Measurements from ENCODE around the gene GAS7. TPM values are rescaled to one million over a fixed set of nuclear protein-coding genes. Genes with fewer than 3 reads are reported as not detected.

The GAS7 gene
- total and polyA plus RNA-seq, 2 experiments from 2014 or later, result 1.9 to 10.7 TPM

- Histone ChIP-seq H3K27me3 (ENCODE audit: insufficient read depth) (no peaks in the 10 kb centered on the region), H3K4me1 (ENCODE audit: insufficient read depth) (no peaks in the 10 kb centered on the region), H3K79me2 (replicated peaks; ENCODE audit: insufficient read depth) (no peaks in the 10 kb centered on the region), H3K4me3 (no peak overlapping the region), H3K4me2 (no peak overlapping the region), H4K20me1 (replicated peaks; ENCODE audit: insufficient read depth) (no peaks in the 10 kb centered on the region), H3K36me3 (ENCODE audit: insufficient read depth) (no peaks in the 10 kb centered on the region), H3K27ac (ENCODE audit: low read depth) (no peak overlapping the region), H2AFZ (no peak overlapping the region), H3F3A (replicated peaks; ENCODE audit: low read depth) (no peaks in the 10 kb centered on the region), H3K9me2 (ENCODE audit: insufficient read depth) (no peaks in the 10 kb centered on the region)
- Mint-ChIP-seq H3K4me1 (no peaks in the 10 kb centered on the region), H3K27ac (no peak overlapping the region), H3K36me3 (ENCODE audit: low read depth) (no peaks in the 10 kb centered on the region), H3K9me3 (no peaks in the 10 kb centered on the region), H3K4me3 (no peak overlapping the region), H3K27me3 (ENCODE audit: insufficient read depth, low read depth, poor library complexity) (peaks cover 2% of the 10 kb centered on the region)
- TF ChIP-seq JUNB (IDR thresholded peaks at IDR 0.05; ENCODE audit: unreplicated experiment) (no peak), ZNF331 (CRISPR knock-in tag; IDR thresholded peaks at IDR 0.05; ENCODE audit: low read depth) (no peak), CREB1 (CRISPR knock-in tag; IDR thresholded peaks at IDR 0.05; ENCODE audit: low read depth) (no peak), EZH2 (IDR thresholded peaks at IDR 0.05; ENCODE audit: low read depth, unreplicated experiment) (no peak), NANOG (IDR thresholded peaks at IDR 0.05; ENCODE audit: borderline replicate concordance) (no peak), STAT1 (IDR thresholded peaks at IDR 0.05; ENCODE audit: unreplicated experiment) (no peak), POLR2AphosphoS5 (IDR thresholded peaks at IDR 0.05; ENCODE audit: low read depth) (no peak), ZNF114 (CRISPR knock-in tag; IDR thresholded peaks at IDR 0.05) (no peak), REST (IDR thresholded peaks at IDR 0.05; ENCODE audit: unreplicated experiment) (no peak), ZNF462 (CRISPR knock-in tag; IDR thresholded peaks at IDR 0.05) (no peak), EZH2phosphoT487 (IDR thresholded peaks at IDR 0.05; ENCODE audit: unreplicated experiment) (no peak)
- TF ChIP-seq, protein P1, sequence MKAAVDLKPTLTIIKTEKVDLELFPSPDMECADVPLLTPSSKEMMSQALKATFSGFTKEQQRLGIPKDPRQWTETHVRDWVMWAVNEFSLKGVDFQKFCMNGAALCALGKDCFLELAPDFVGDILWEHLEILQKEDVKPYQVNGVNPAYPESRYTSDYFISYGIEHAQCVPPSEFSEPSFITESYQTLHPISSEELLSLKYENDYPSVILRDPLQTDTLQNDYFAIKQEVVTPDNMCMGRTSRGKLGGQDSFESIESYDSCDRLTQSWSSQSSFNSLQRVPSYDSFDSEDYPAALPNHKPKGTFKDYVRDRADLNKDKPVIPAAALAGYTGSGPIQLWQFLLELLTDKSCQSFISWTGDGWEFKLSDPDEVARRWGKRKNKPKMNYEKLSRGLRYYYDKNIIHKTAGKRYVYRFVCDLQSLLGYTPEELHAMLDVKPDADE (IDR thresholded peaks at IDR 0.05), result no peak
- TF ChIP-seq, protein P2, sequence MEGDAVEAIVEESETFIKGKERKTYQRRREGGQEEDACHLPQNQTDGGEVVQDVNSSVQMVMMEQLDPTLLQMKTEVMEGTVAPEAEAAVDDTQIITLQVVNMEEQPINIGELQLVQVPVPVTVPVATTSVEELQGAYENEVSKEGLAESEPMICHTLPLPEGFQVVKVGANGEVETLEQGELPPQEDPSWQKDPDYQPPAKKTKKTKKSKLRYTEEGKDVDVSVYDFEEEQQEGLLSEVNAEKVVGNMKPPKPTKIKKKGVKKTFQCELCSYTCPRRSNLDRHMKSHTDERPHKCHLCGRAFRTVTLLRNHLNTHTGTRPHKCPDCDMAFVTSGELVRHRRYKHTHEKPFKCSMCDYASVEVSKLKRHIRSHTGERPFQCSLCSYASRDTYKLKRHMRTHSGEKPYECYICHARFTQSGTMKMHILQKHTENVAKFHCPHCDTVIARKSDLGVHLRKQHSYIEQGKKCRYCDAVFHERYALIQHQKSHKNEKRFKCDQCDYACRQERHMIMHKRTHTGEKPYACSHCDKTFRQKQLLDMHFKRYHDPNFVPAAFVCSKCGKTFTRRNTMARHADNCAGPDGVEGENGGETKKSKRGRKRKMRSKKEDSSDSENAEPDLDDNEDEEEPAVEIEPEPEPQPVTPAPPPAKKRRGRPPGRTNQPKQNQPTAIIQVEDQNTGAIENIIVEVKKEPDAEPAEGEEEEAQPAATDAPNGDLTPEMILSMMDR (conservative IDR thresholded peaks at IDR 0.05; ENCODE audit: low read depth in 2 of 2), result no peak
- DNase-seq (ENCODE audit: low spot score) (no peak), ATAC-seq (no peak)
Measured at GRCh38 chr17:10135539-10136257, 62.7 kb downstream of the GAS7 start.
